Fibroblast of lung (primary cell): ENCODE results near the gene PPFIBP2.

ENCODE experiments used
- EZH2 ChIP-seq: IDR thresholded peaks from 2 replicates; pipeline ENCODE4 v1.5.1; 2012; ENCODE audit warnings: low read length, control low read depth, mild to moderate bottlenecking; ENCODE audit errors: missing control alignments
- TF ChIP-seq, protein P1 (sequence below), 2 donors: IDR thresholded peaks in 1 of 2; conservative IDR thresholded peaks in 1 of 2; 1 replicate in 1 of 2; 2 replicates in 1 of 2; pipeline ENCODE4 v1.5.1; 2011 to 2012; ENCODE audit warnings: low read length in 2 of 2, control low read depth in 1 of 2, inconsistent platforms in 1 of 2, low read depth in 1 of 2, mild to moderate bottlenecking in 1 of 2

DNA sequence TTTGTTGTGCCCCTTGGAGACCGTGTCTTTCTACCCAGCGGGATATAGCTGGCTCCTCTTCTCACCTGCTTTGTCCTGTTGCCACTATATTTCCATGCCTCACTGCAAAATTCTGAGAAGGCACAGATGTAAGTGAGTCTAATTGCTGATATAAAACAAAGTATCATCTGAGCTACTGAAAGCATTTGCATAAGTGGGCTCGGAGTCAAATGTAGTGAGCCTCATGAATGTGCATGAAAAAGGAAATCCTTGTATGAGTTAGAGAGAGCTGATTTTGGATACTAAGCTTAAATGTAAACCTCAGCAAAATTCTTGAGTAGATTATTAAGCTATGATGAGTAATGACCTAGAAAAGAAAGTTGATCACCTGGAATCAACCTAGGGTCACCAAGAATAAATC is 178.6 kb downstream of the PPFIBP2 start:
- TF ChIP-seq, protein P1, sequence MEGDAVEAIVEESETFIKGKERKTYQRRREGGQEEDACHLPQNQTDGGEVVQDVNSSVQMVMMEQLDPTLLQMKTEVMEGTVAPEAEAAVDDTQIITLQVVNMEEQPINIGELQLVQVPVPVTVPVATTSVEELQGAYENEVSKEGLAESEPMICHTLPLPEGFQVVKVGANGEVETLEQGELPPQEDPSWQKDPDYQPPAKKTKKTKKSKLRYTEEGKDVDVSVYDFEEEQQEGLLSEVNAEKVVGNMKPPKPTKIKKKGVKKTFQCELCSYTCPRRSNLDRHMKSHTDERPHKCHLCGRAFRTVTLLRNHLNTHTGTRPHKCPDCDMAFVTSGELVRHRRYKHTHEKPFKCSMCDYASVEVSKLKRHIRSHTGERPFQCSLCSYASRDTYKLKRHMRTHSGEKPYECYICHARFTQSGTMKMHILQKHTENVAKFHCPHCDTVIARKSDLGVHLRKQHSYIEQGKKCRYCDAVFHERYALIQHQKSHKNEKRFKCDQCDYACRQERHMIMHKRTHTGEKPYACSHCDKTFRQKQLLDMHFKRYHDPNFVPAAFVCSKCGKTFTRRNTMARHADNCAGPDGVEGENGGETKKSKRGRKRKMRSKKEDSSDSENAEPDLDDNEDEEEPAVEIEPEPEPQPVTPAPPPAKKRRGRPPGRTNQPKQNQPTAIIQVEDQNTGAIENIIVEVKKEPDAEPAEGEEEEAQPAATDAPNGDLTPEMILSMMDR (conservative IDR thresholded peaks at IDR 0.05 in 1 of 2, IDR thresholded peaks at IDR 0.05 in 1 of 2; ENCODE audit: low read depth in 1 of 2, low read length in 2 of 2), result no peak
- no peak for TF ChIP-seq EZH2
